GM23248 (cell line): ENCODE data around the gene PCDH20. TPM values are rescaled to one million over a fixed set of nuclear protein-coding genes. Genes with fewer than 3 reads are reported as not detected.
"Not testable (repeated sequence)": the region's sequence is repeated elsewhere in the genome, so short reads cannot be mapped to it uniquely, and the experiment has no call there.

Source experiments
- DNase-seq: peaks from one replicate; pipeline ENCODE4 v3.0.0-alpha.2; 2015
- H2AFZ ChIP-seq: fragments of 200-600 bp; sonication (generic); 2 replicates; pipeline ENCODE4 v1.6.1; 2016; ENCODE audit warnings: antibody characterized with exemption
- H3F3A ChIP-seq: fragments of 200-600 bp; sonication (generic); 2 replicates; pipeline ENCODE4 v1.6.1; 2016; ENCODE audit warnings: mild to moderate bottlenecking, antibody characterized with exemption, mixed run types; ENCODE audit not compliant: insufficient read depth
- H3K27ac ChIP-seq: fragments of 200-600 bp; sonication (generic); 2 replicates; pipeline ENCODE4 v1.5.1; 2016; ENCODE audit warnings: mild to moderate bottlenecking
- H3K27me3 ChIP-seq: fragments of 200-600 bp; sonication (generic); replicated peaks from 2 replicates; pipeline ENCODE4 v1.6.1; 2016; ENCODE audit warnings: mild to moderate bottlenecking; ENCODE audit not compliant: insufficient read depth
- H3K36me3 ChIP-seq: fragments of 200-600 bp; sonication (generic); 2 replicates; pipeline ENCODE4 v1.6.1; 2016; ENCODE audit warnings: low read depth, mild to moderate bottlenecking
- H3K4me1 ChIP-seq: fragments of 200-600 bp; sonication (generic); 2 replicates; pipeline ENCODE4 v1.6.1; 2016; ENCODE audit warnings: mild to moderate bottlenecking; ENCODE audit not compliant: insufficient read depth
- H3K4me2 ChIP-seq: fragments of 200-600 bp; sonication (generic); one replicate; pipeline ENCODE4 v1.6.1; 2016; ENCODE audit warnings: mild to moderate bottlenecking; ENCODE audit not compliant: unreplicated experiment
- H3K4me3 ChIP-seq: fragments of 200-600 bp; sonication (generic); 2 replicates; pipeline ENCODE4 v1.5.1; 2016; ENCODE audit warnings: mild to moderate bottlenecking
- H3K79me2 ChIP-seq: fragments of 200-600 bp; sonication (generic); 2 replicates; pipeline ENCODE4 v1.6.1; 2016; ENCODE audit warnings: mild to moderate bottlenecking; ENCODE audit not compliant: insufficient read depth
- H3K9ac ChIP-seq: fragments of 200-600 bp; sonication (generic); 2 replicates; pipeline ENCODE4 v1.6.1; 2016; ENCODE audit warnings: mild to moderate bottlenecking
- H3K9me2 ChIP-seq: fragments of 200-600 bp; sonication (generic); 2 replicates; pipeline ENCODE4 v1.6.1; 2016; ENCODE audit warnings: mixed run types, mild to moderate bottlenecking, moderate library complexity; ENCODE audit not compliant: insufficient read depth
- H3K9me3 ChIP-seq: fragments of 200-600 bp; sonication (generic); one replicate; pipeline ENCODE4 v1.6.1; 2017; ENCODE audit warnings: low read depth
- H4K20me1 ChIP-seq: fragments of 200-600 bp; sonication (generic); 2 replicates; pipeline ENCODE4 v1.6.0; 2016; ENCODE audit not compliant: insufficient read depth
- EZH2 ChIP-seq: fragments of 200-600 bp; sonication (generic); IDR thresholded peaks from 2 replicates; pipeline ENCODE4 v1.6.1; 2018; ENCODE audit warnings: antibody characterized with exemption, mild to moderate bottlenecking; ENCODE audit not compliant: insufficient read depth, poor library complexity, severe bottlenecking
- EZH2phosphoT487 ChIP-seq: fragments of 200-600 bp; sonication (generic); IDR thresholded peaks from 2 replicates; pipeline ENCODE4 v1.6.1; 2018; ENCODE audit warnings: antibody characterized with exemption, moderate library complexity, mild to moderate bottlenecking, low read depth; ENCODE audit not compliant: insufficient read depth
- whole genome bisulfite sequencing, 2 experiments: methylation state at CpG; one replicate each; pipeline ENCODE4 v1.1.6; 2015 to 2017; ENCODE audit warnings: low lambda C conversion rate in 2 of 2, low coverage in 1 of 2; ENCODE audit errors: missing lambda C conversion rate in 2 of 2; 5-methylcytosine and 5-hydroxymethylcytosine counted together
- in situ Hi-C: fragments of 300-500 bp; cut with MboI; formaldehyde crosslinking; loops from 2 replicates; pipeline ENCODE4 v1.15.0; 2020
- polyA plus RNA-seq: library from polyadenylated mRNA; unstranded; fragments of >200 nt; fragmentation: Nextera tagmentation; extraction: Ambion mirVana; gene quantifications from 2 replicates; pipeline ENCODE4 v1.2.1, GENCODE V29; 2016
- total RNA-seq: library from RNA; depleted of rRNA; stranded (reverse); fragments of >200 nt; shearing (Covaris generic); gene quantifications from 2 replicates; pipeline ENCODE4 v1.2.3, GENCODE V29; 2014

The PCDH20 gene
- total and polyA plus RNA-seq, 2 experiments from 2014 or later: under 0.01 TPM; not detected in 1

GRCh38 chr13:61396121-61396520, 19.5 kb downstream of the PCDH20 start:
- Histone ChIP-seq H3K27me3 (no peaks in the 10 kb centered on the region), H3K9ac (no peak overlapping the region), H3F3A (no peaks in the 10 kb centered on the region), H3K36me3 (no peaks in the 10 kb centered on the region), H3K79me2 (no peaks in the 10 kb centered on the region), H3K9me2 (no peaks in the 10 kb centered on the region), H3K9me3 (no peaks in the 10 kb centered on the region), H2AFZ (no peak overlapping the region), H4K20me1 (no peaks in the 10 kb centered on the region), H3K4me3 (no peak overlapping the region), H3K4me1 (no peaks in the 10 kb centered on the region), H3K27ac (no peak overlapping the region), H3K4me2 (no peak overlapping the region)
- in situ Hi-C loops: no loop called here
- no peak for DNase-seq
- no peak for TF ChIP-seq EZH2phosphoT487
- TF ChIP-seq EZH2: no peak

DNA sequence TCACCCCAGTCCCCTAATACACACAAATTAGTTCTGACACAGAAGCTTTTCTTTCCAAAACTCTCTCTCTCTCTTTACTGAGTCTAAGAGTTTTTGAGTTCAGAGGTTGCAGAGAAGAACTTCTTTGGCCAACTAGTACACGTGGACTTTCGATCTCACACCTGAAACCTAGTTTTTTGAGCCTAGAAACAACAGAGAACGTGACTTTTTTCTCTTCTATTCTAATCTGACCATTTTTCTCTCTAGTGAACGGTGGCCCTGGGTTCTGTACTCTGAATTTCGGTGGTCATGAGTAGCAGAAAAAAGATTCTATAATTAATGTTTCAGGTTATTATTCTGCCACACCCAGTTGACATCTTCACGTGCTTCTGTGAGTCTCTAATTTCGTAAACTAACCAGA, 24.2 kb downstream of the PCDH20 start:
- no peaks in the 10 kb centered on the region for H3K27me3 ChIP-seq
- DNase-seq: no peak
- in situ Hi-C loops: no loop called here
- H3K9me2 ChIP-seq: no peaks in the 10 kb centered on the region
- H3K4me2 ChIP-seq: no peak overlapping the region
- peaks cover 3% of the 10 kb centered on the region for H3K9me3 ChIP-seq
- no peak overlapping the region for H3K4me3 ChIP-seq
- H3K9ac ChIP-seq: no peak overlapping the region
- H3K27ac ChIP-seq: no peak overlapping the region
- H2AFZ ChIP-seq: no peak overlapping the region
- no peaks in the 10 kb centered on the region for H3F3A ChIP-seq
- no peak for TF ChIP-seq EZH2phosphoT487
- no peak for TF ChIP-seq EZH2
- WGBS, 2 experiments: 4 to 7% methylated on average over 7 of the region's 7 CpGs
- H3K4me1 ChIP-seq: no peaks in the 10 kb centered on the region
- H4K20me1 ChIP-seq: no peaks in the 10 kb centered on the region
- no peaks in the 10 kb centered on the region for H3K36me3 ChIP-seq
- no peaks in the 10 kb centered on the region for H3K79me2 ChIP-seq

DNA sequence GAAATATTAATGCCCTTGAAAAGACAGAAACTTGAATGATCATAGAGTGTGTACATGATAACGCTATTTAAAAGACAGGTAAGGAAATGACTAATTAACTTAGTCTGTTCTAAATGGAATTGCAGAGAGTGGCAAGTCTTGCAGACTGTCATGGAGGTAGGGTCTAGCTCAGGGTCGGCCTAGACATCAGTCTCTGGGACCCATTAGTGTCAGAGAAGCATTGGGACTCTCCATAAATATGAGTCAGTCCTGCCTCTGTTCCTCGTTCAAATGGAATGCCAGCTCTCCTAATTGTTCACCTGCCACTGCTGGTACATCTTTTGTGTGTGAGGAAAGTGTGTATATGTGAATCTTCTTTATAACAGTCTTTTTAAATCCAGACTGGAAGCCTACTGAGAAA, 28.0 kb downstream of the PCDH20 start:
- 8 to 11% methylated on average over 3 of the region's 3 CpGs for WGBS, 2 experiments

DNA sequence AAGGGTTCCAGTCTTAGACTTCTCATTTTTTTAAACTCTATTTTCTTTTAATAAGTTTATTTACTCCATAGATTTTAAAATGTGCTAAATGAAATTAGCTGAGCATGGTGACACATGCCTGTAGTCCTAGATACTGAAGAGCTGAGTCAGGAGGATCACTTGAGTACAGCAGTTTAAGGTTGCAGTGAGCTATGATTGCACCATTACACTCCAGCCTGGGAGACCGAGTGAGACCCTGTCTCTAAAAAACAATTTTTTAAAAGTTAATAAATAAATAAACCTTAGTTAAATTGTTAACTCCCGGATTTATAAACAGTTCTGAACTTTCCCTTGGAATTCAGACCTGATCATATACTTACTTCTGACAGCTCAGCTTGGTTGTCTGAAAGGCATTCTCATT, 32.5 kb downstream of the PCDH20 start:
- WGBS, 2 experiments: 3 to 19% methylated on average over 2 of the region's 2 CpGs

More for the DNA sequence above, 28.0 kb downstream of the PCDH20 start:
- H3K36me3 ChIP-seq: no peaks in the 10 kb centered on the region
- no peaks in the 10 kb centered on the region for H3K9me2 ChIP-seq
- no peak overlapping the region for H3K4me3 ChIP-seq
- no peaks in the 10 kb centered on the region for H3K27me3 ChIP-seq
- in situ Hi-C loops: no loop called here
- no peaks in the 10 kb centered on the region for H3K79me2 ChIP-seq
- no peak overlapping the region for H3K9ac ChIP-seq
- TF ChIP-seq EZH2 (no peak), EZH2phosphoT487 (no peak)
- no peak overlapping the region for H3K4me2 ChIP-seq
- peaks cover 3% of the 10 kb centered on the region for H3K9me3 ChIP-seq
- DNase-seq: no peak
- H2AFZ ChIP-seq: no peak overlapping the region
- H3K27ac ChIP-seq: no peak overlapping the region
- H3F3A ChIP-seq: no peaks in the 10 kb centered on the region
- H4K20me1 ChIP-seq: no peaks in the 10 kb centered on the region
- H3K4me1 ChIP-seq: no peaks in the 10 kb centered on the region

GRCh38 chr13:61370520-61370919, 45.1 kb downstream of the PCDH20 start:
- Histone ChIP-seq H3K36me3 (no peaks in the 10 kb centered on the region), H3K9ac (no peak overlapping the region), H2AFZ (no peak overlapping the region), H3K4me1 (no peaks in the 10 kb centered on the region), H3K4me3 (no peak overlapping the region), H3K9me2 (no peaks in the 10 kb centered on the region), H3K27me3 (no peaks in the 10 kb centered on the region), H3K9me3 (no peaks in the 10 kb centered on the region), H3F3A (no peaks in the 10 kb centered on the region), H3K27ac (no peak overlapping the region), H4K20me1 (no peaks in the 10 kb centered on the region), H3K4me2 (no peak overlapping the region), H3K79me2 (no peaks in the 10 kb centered on the region)
- no peak for TF ChIP-seq EZH2
- no peak for TF ChIP-seq EZH2phosphoT487
- DNase-seq: no peak
- WGBS, 2 experiments: 3 to 4% methylated on average over 3 of the region's 3 CpGs
- in situ Hi-C loops: no loop called here

More for the DNA sequence above, 32.5 kb downstream of the PCDH20 start:
- H3K36me3 ChIP-seq: no peaks in the 10 kb centered on the region
- TF ChIP-seq EZH2 (no peak), EZH2phosphoT487 (no peak)
- no peak for DNase-seq
- peaks cover 3% of the 10 kb centered on the region for H3K9me3 ChIP-seq
- no peaks in the 10 kb centered on the region for H3F3A ChIP-seq
- no peaks in the 10 kb centered on the region for H3K9me2 ChIP-seq
- H3K4me1 ChIP-seq: no peaks in the 10 kb centered on the region
- H4K20me1 ChIP-seq: no peaks in the 10 kb centered on the region
- no peak overlapping the region for H3K4me2 ChIP-seq
- H3K4me3 ChIP-seq: no peak overlapping the region
- H3K79me2 ChIP-seq: no peaks in the 10 kb centered on the region
- H3K27me3 ChIP-seq: no peaks in the 10 kb centered on the region
- H3K27ac ChIP-seq: no peak overlapping the region
- in situ Hi-C loops: no loop called here
- no peak overlapping the region for H2AFZ ChIP-seq
- H3K9ac ChIP-seq: no peak overlapping the region

- WGBS, 2 experiments: 35 to 43% methylated on average over 5 of the region's 5 CpGs
- H3K9ac ChIP-seq, H3K9me3 ChIP-seq, H3K4me3 ChIP-seq, H3F3A ChIP-seq, in situ Hi-C loops, DNase-seq, H3K4me2 ChIP-seq, H3K79me2 ChIP-seq, H4K20me1 ChIP-seq, H3K36me3 ChIP-seq, H3K9me2 ChIP-seq, H3K27me3 ChIP-seq, H2AFZ ChIP-seq, H3K4me1 ChIP-seq, H3K27ac ChIP-seq: not testable (repeated sequence)
Measured at GRCh38 chr13:61364690-61365089, 51.0 kb downstream of the PCDH20 start.
